Neuronal stem cell (in vitro differentiated cells): ENCODE data around the gene ROMO1.

Source experiments
- DNase-seq: peaks from one replicate; pipeline ENCODE4 v3.0.0-alpha.2; 2013; ENCODE audit warnings: low spot score
- H2AFZ ChIP-seq: one replicate; pipeline ENCODE4 v1.6.1; 2013; ENCODE audit warnings: mild to moderate bottlenecking, low read length, inconsistent platforms
- H2AK5ac ChIP-seq: 2 replicates; pipeline ENCODE4 v1.6.1; 2013; ENCODE audit warnings: low read depth, mild to moderate bottlenecking, inconsistent platforms, low read length, moderate library complexity, mixed read lengths
- H2BK120ac ChIP-seq: 2 replicates; pipeline ENCODE4 v1.6.1; 2013; ENCODE audit warnings: low read depth, mild to moderate bottlenecking, inconsistent platforms, low read length, moderate library complexity, mixed read lengths
- H2BK12ac ChIP-seq: one replicate; pipeline ENCODE4 v1.6.1; 2013; ENCODE audit warnings: low read length, inconsistent platforms
- H2BK15ac ChIP-seq: 2 replicates; pipeline ENCODE4 v1.6.1; 2013; ENCODE audit warnings: mild to moderate bottlenecking, low read length, inconsistent platforms, mixed read lengths
- H2BK5ac ChIP-seq: one replicate; pipeline ENCODE4 v1.6.1; 2013; ENCODE audit warnings: inconsistent platforms, mild to moderate bottlenecking, low read length, moderate library complexity
- H3K14ac ChIP-seq: one replicate; pipeline ENCODE4 v1.6.1; 2013; ENCODE audit warnings: low read length, inconsistent platforms
- H3K18ac ChIP-seq: 2 replicates; pipeline ENCODE4 v1.6.1; 2013; ENCODE audit warnings: low read length, inconsistent platforms
- H3K23ac ChIP-seq: 2 replicates; pipeline ENCODE4 v1.6.1; 2013; ENCODE audit warnings: low read depth, mild to moderate bottlenecking, mixed read lengths, low read length, inconsistent platforms; ENCODE audit not compliant: poor library complexity
- H3K27ac ChIP-seq: replicated peaks from 3 replicates; pipeline ENCODE4 v1.5.1; 2013; ENCODE audit warnings: low read length, inconsistent platforms
- H3K27me3 ChIP-seq, 3 experiments: 2 replicates each; pipeline ENCODE4 v1.6.1; 2013; ENCODE audit warnings: low read length in 3 of 3, mild to moderate bottlenecking in 2 of 3, inconsistent platforms in 1 of 3, low read depth in 1 of 3, mixed read lengths in 1 of 3, moderate library complexity in 1 of 3; ENCODE audit not compliant: control insufficient read depth in 3 of 3, insufficient read depth in 3 of 3
- H3K36me3 ChIP-seq, 2 donors: replicated peaks in 1 of 2; 2 replicates each; pipeline ENCODE4 v1.6.1; 2013; ENCODE audit warnings: low read length in 2 of 2; ENCODE audit not compliant: control insufficient read depth in 2 of 2, insufficient read depth in 2 of 2
- H3K4ac ChIP-seq: 2 replicates; pipeline ENCODE4 v1.6.1; 2013; ENCODE audit warnings: inconsistent platforms, mild to moderate bottlenecking, low read length, moderate library complexity
- H3K4me1 ChIP-seq, 2 donors: 1 replicate in 1 of 2; 2 replicates in 1 of 2; pipeline ENCODE4 v1.6.1; 2013; ENCODE audit warnings: low read length in 2 of 2, low read depth in 1 of 2; ENCODE audit not compliant: control insufficient read depth in 2 of 2, insufficient read depth in 1 of 2
- H3K4me2 ChIP-seq: one replicate; pipeline ENCODE4 v1.6.1; 2013; ENCODE audit warnings: mild to moderate bottlenecking, low read length, inconsistent platforms; ENCODE audit not compliant: insufficient read depth, poor library complexity, severe bottlenecking
- H3K4me3 ChIP-seq, 2 donors: 2 replicates each; pipeline ENCODE4 v1.5.1; 2013; ENCODE audit warnings: low read length in 2 of 2, mild to moderate bottlenecking in 2 of 2, inconsistent platforms in 1 of 2, moderate library complexity in 1 of 2
- H3K79me1 ChIP-seq: one replicate; pipeline ENCODE4 v1.6.1; 2013; ENCODE audit warnings: low read depth, mild to moderate bottlenecking, inconsistent platforms, low read length, moderate library complexity
- H3K9ac ChIP-seq: one replicate; pipeline ENCODE4 v1.6.1; 2013; ENCODE audit warnings: mild to moderate bottlenecking, low read depth, low read length, inconsistent platforms; ENCODE audit not compliant: poor library complexity
- H3K9me3 ChIP-seq, 2 donors: replicated peaks in 1 of 2; 2 replicates each; pipeline versions ENCODE3 to v1.6.1; 2013; ENCODE audit warnings: low read length in 2 of 2, mild to moderate bottlenecking in 2 of 2, inconsistent platforms in 1 of 2, low read depth in 1 of 2, mixed read lengths in 1 of 2, moderate library complexity in 1 of 2; ENCODE audit not compliant: control insufficient read depth in 2 of 2, insufficient read depth in 1 of 2
- H4K8ac ChIP-seq: one replicate; pipeline ENCODE4 v1.6.1; 2013; ENCODE audit warnings: low read depth, mild to moderate bottlenecking, inconsistent platforms, low read length, moderate library complexity
- H4K91ac ChIP-seq: one replicate; pipeline ENCODE4 v1.6.1; 2013; ENCODE audit warnings: low read length, low read depth, mild to moderate bottlenecking, inconsistent platforms; ENCODE audit not compliant: poor library complexity
- WGBS, 2 donors: extraction: QIAGEN DNeasy Blood & Tissue Kit; methylation state at CpG; one replicate each; pipeline ENCODE4 v1.1.7; 2013; ENCODE audit warnings: missing lambda C conversion rate in 2 of 2, mixed read lengths in 1 of 2; ENCODE audit not compliant: insufficient read length in 2 of 2, insufficient replicate concordance in 1 of 2; ENCODE audit errors: extremely low coverage in 2 of 2; 5-methylcytosine and 5-hydroxymethylcytosine counted together

Gene ROMO1

GRCh38 chr20:35653430-35653734, 45.8 kb upstream of the ROMO1 start:
- Histone ChIP-seq H2BK5ac (no peak overlapping the region), H3K4me3 (no peak overlapping the region), H2BK12ac (no peak overlapping the region), H4K91ac (no peak overlapping the region), H3K18ac (no peak overlapping the region), H3K9ac (no peak overlapping the region), H2BK120ac (no peak overlapping the region), H3K36me3 (peaks cover 21 to 97% of the 10 kb centered on the region in 2 donors), H2BK15ac (no peak overlapping the region), H3K23ac (no peak overlapping the region), H3K9me3 (peaks cover 0 to 11% of the 10 kb centered on the region in 2 donors), H3K79me1 (peaks cover 12% of the 10 kb centered on the region), H3K4me2 (no peak overlapping the region), H3K14ac (no peak overlapping the region), H3K27me3 (no peaks in the 10 kb centered on the region), H4K8ac (no peak overlapping the region), H3K4me1 (no peaks in the 10 kb centered on the region), H2AK5ac (no peak overlapping the region), H3K27ac (no peak overlapping the region), H2AFZ (no peak overlapping the region), H3K4ac (no peak overlapping the region)
- no CpG with 5 or more reads among the region's 3 CpGs for WGBS, 2 donors
- DNase-seq, result no peak

- H3K9me3 ChIP-seq, result peaks cover 0 to 14% of the 10 kb centered on the region in 2 donors
- no peak overlapping the region for H3K23ac ChIP-seq
- no peak overlapping the region for H3K27ac ChIP-seq
- H2BK5ac ChIP-seq, result no peak overlapping the region
- H2AFZ ChIP-seq, result no peak overlapping the region
- H2BK15ac ChIP-seq, result no peak overlapping the region
- H3K4me1 ChIP-seq, result no peaks in the 10 kb centered on the region
- H2BK120ac ChIP-seq, result no peak overlapping the region
- H3K18ac ChIP-seq, result no peak overlapping the region
- no CpG with 5 or more reads among the region's 4 CpGs for WGBS, 2 donors
- H4K8ac ChIP-seq, result no peak overlapping the region
- peaks cover 12% of the 10 kb centered on the region for H3K79me1 ChIP-seq
- no peaks in the 10 kb centered on the region for H3K27me3 ChIP-seq
- no peak overlapping the region for H3K14ac ChIP-seq
- H3K4me2 ChIP-seq, result no peak overlapping the region
- H3K4me3 ChIP-seq, result no peak overlapping the region
- H3K36me3 ChIP-seq, result peaks cover 21 to 97% of the 10 kb centered on the region in 2 donors
- no peak overlapping the region for H2AK5ac ChIP-seq
- H3K4ac ChIP-seq, result no peak overlapping the region
- no peak for DNase-seq
- no peak overlapping the region for H2BK12ac ChIP-seq
- no peak overlapping the region for H3K9ac ChIP-seq
- H4K91ac ChIP-seq, result no peak overlapping the region
Observed at GRCh38 chr20:35653893-35654292, 45.3 kb upstream of the ROMO1 start.

- Histone ChIP-seq H3K18ac (no peak overlapping the region), H2AFZ (no peak overlapping the region), H3K4me3 (no peak overlapping the region), H2AK5ac (no peak overlapping the region), H3K9ac (no peak overlapping the region), H3K27ac (no peak overlapping the region), H2BK5ac (no peak overlapping the region), H2BK15ac (no peak overlapping the region), H2BK120ac (no peak overlapping the region), H3K9me3 (peaks cover 0 to 17% of the 10 kb centered on the region in 2 donors), H3K4me2 (no peak overlapping the region), H3K23ac (no peak overlapping the region), H3K27me3 (no peaks in the 10 kb centered on the region), H3K4me1 (no peaks in the 10 kb centered on the region), H3K36me3 (peaks cover 21 to 96% of the 10 kb centered on the region in 2 donors), H4K8ac (no peak overlapping the region), H3K14ac (no peak overlapping the region), H2BK12ac (no peak overlapping the region), H3K79me1 (peaks cover 12% of the 10 kb centered on the region), H4K91ac (no peak overlapping the region), H3K4ac (no peak overlapping the region)
- DNase-seq, result no peak
- no CpG with 5 or more reads among the region's 9 CpGs for WGBS, 2 donors
Observed at GRCh38 chr20:35654415-35654814, 44.8 kb upstream of the ROMO1 start.

- Histone ChIP-seq H2BK15ac (no peak overlapping the region), H2BK12ac (no peak overlapping the region), H3K9me3 (peaks cover 0 to 24% of the 10 kb centered on the region in 2 donors), H4K91ac (no peak overlapping the region), H3K14ac (no peak overlapping the region), H3K4ac (no peak overlapping the region), H2BK5ac (no peak overlapping the region), H3K4me2 (no peak overlapping the region), H3K27ac (no peak overlapping the region), H3K4me3 (no peak overlapping the region), H2AFZ (no peak overlapping the region), H3K27me3 (no peaks in the 10 kb centered on the region), H3K23ac (no peak overlapping the region), H2AK5ac (no peak overlapping the region), H3K36me3 (peaks cover 21 to 68% of the 10 kb centered on the region in 2 donors), H3K9ac (no peak overlapping the region), H2BK120ac (no peak overlapping the region), H3K4me1 (peaks cover 0 to 2% of the 10 kb centered on the region in 2 donors), H3K18ac (no peak overlapping the region), H4K8ac (no peak overlapping the region), H3K79me1 (peaks cover 12% of the 10 kb centered on the region)
- whole genome bisulfite sequencing, 2 donors, result no CpG with 5 or more reads among the region's 1 CpG
- no peak for DNase-seq
Observed at GRCh38 chr20:35657271-35657670, 41.9 kb upstream of the ROMO1 start.
